Neuronal stem cell (in vitro differentiated cells): ENCODE data around the gene DDAH1. TPM values are rescaled to one million over a fixed set of nuclear protein-coding genes. Genes with fewer than 3 reads are reported as not detected.

Source experiments
- small RNA-seq: library from polyadenylated mRNA; stranded (forward); fragments of <200 nt; extraction: miRNeasy Mini kit (QIAGEN cat#:217004); gene quantifications from one replicate; pipeline ENCODE3, GENCODE V24; 2013; ENCODE audit not compliant: insufficient read depth

Gene DDAH1

Small RNA genes within 50 kb of the gene (small RNA-seq; reads per million reads assigned to genes)
- gene RF00019: not detected
